Upper lobe of left lung (tissue), 4 donors: ENCODE measurements around the gene FOXL3.

Source experiments
- CTCF ChIP-seq, 6 experiments: fragments of 450-650 bp in 4 of 6; fragments of 200-600 bp in 2 of 6; sonication (generic) in 2 of 6; IDR thresholded peaks; one replicate each; pipeline ENCODE4 v1.5.1; 2016 to 2019; ENCODE audit warnings: antibody characterized with exemption in 6 of 6
- POLR2A ChIP-seq, 4 donors: fragments of 450-650 bp; IDR thresholded peaks; one replicate each; pipeline ENCODE4 v1.5.1; 2016 to 2017; ENCODE audit warnings: antibody characterized with exemption in 4 of 4, mild to moderate bottlenecking in 2 of 4
- POLR2AphosphoS5 ChIP-seq, 2 donors: sonication (generic); formaldehyde crosslinking; IDR thresholded peaks; one replicate each; pipeline ENCODE4 v1.5.1; 2017; ENCODE audit warnings: antibody characterized with exemption in 2 of 2

GRCh38 chr7:334618-335357 is 44.8 kb downstream of the FOXL3 start:
- TF ChIP-seq CTCF (IDR thresholded peaks at IDR 0.05) = no peak
- TF ChIP-seq POLR2A (IDR thresholded peaks at IDR 0.05) = no peak
- no peak for TF ChIP-seq POLR2AphosphoS5 (IDR thresholded peaks at IDR 0.05)
